AG04449 (cell line): ENCODE results near the gene IFNGR1.
"Not testable (repeated sequence)": the region's sequence is repeated elsewhere in the genome, so short reads cannot be mapped to it uniquely, and the experiment has no call there.

Experiments used
- CTCF ChIA-PET: fragments of 350-600 bp; formaldehyde crosslinking; extraction: SDS; loops from one replicate; lab custom pipeline; 2021; ENCODE audit warnings: antibody characterized with exemption; lab: Yijun Ruan, JAX
- POLR2A ChIA-PET: fragments of 400-600, 350-600 bp; formaldehyde crosslinking; extraction: SDS; loops from one replicate; lab custom pipeline; 2020; ENCODE audit warnings: antibody characterized with exemption, inconsistent platforms; lab: Yijun Ruan, JAX
- DNase-seq: peaks from one replicate; pipeline ENCODE4 v3.0.0-alpha.2; 2010; ENCODE audit warnings: low read depth, low spot score
- H3K4me3 ChIP-seq: 2 replicates; pipeline ENCODE4 v1.5.1; 2011; ENCODE audit warnings: low read depth, mild to moderate bottlenecking, control low read depth, low read length
- CTCF ChIP-seq: IDR thresholded peaks from one replicate; pipeline ENCODE4 v1.5.1; 2011; ENCODE audit warnings: mild to moderate bottlenecking, moderate library complexity, low read length, control low read depth, inconsistent platforms; ENCODE audit not compliant: insufficient read depth; ENCODE audit errors: missing control alignments

Gene IFNGR1

GRCh38 chr6:137210903-137211302, 8.3 kb downstream of the IFNGR1 start:
- no peak overlapping the region for H3K4me3 ChIP-seq
- no peak for TF ChIP-seq CTCF
- DNase-seq = no peak
- CTCF ChIA-PET = no interaction called here
- POLR2A ChIA-PET = no interaction called here

- H3K4me3 ChIP-seq = no peak overlapping the region
- ChIA-PET POLR2A (no interaction called here), CTCF (no interaction called here)
- no peak for TF ChIP-seq CTCF
- DNase-seq = no peak
These were observed 10.9 kb downstream of the IFNGR1 start for GRCh38 chr6:137208279-137208678.

- POLR2A ChIA-PET, CTCF ChIA-PET, DNase-seq, H3K4me3 ChIP-seq: not testable (repeated sequence)
These were observed 11.7 kb downstream of the IFNGR1 start for GRCh38 chr6:137207457-137207856.

GRCh38 chr6:137206577-137206976, 12.6 kb downstream of the IFNGR1 start:
- ChIA-PET POLR2A (no interaction called here), CTCF (no interaction called here)

GRCh38 chr6:137203256-137203655, 15.9 kb downstream of the IFNGR1 start:
- TF ChIP-seq CTCF = no peak
- CTCF ChIA-PET = interaction anchor here (1.0 kb wide), 1 partner anchor 111 kb away, joined by 3 read pairs; no protein-coding TSS in a partner anchor
- no peak overlapping the region for H3K4me3 ChIP-seq
- no peak for DNase-seq
- POLR2A ChIA-PET = no interaction called here

More at GRCh38 chr6:137206577-137206976, 12.6 kb downstream of the IFNGR1 start:
- TF ChIP-seq CTCF = no peak
- no peak overlapping the region for H3K4me3 ChIP-seq
- DNase-seq = no peak

GRCh38 chr6:137202078-137202477, 17.1 kb downstream of the IFNGR1 start:
- no peak for TF ChIP-seq CTCF
- ChIA-PET CTCF (no interaction called here), POLR2A (no interaction called here)
- DNase-seq = no peak
- no peak overlapping the region for H3K4me3 ChIP-seq

GRCh38 chr6:137201006-137201405, 18.2 kb downstream of the IFNGR1 start:
- H3K4me3 ChIP-seq = no peak overlapping the region

More at GRCh38 chr6:137201006-137201405, 18.2 kb downstream of the IFNGR1 start:
- no peak for TF ChIP-seq CTCF
- no peak for DNase-seq
- ChIA-PET CTCF (no interaction called here), POLR2A (no interaction called here)
